Stimulated activated CD8-positive, alpha-beta memory T cell treated with anti-CD3 and anti-CD28 coated beads, Interleukin-12 subunit alpha, Interleukin-12 subunit beta, amount 100 ng/mL, for 24 hours (primary cell): Measurements from ENCODE around the gene CAMTA1.

ENCODE experiments used
- DNase-seq: peaks from one replicate; pipeline ENCODE4 v3.0.0-alpha.2; 2020; ENCODE audit errors: extremely low read depth

The CAMTA1 gene

DNA sequence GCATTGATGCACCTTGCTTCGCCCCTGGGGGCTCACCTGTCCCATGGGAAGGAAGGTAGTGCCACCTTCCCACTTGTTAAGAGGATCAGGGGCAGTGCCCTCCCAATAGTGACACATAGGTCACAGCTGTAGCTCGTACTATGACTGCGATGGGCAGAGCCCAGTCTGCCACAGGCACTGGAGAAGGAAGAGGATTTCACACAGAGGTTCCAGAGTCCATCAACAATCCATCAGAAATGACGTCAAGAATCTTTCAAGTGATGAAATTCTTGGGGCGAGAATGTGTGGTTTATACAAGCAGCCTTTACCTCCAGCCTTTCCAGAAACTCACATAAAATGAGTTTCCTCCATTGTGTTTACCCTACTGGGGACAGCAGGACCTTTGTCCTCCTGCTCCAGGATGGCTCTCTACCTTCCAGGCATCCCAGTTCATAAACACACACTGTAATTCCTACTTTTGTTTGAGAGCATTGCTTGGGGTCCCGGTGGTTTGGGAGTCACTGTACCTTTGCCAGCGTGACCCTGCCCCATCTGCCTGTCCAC lies 725.2 kb downstream of the CAMTA1 start:
- DNase-seq, result no peak

DNA sequence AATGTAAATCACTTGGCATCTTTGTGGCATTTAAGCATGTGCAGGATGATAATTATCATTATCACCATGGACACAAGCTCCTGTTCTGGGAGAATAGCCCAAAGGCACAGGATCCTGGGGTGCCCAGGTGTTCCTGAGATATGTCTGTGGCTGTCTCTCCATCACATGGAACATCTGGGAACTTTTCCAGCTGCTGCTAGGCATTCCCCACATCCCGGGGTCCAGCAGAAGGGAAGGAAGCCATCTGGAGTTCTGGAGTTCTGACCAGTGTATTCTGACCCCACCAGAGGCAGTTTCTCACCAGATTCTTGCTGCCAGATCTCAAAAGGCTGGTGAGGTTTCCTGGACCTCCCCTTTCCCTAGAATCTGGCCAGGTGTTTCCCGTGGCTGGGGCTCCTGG lies 726.1 kb downstream of the CAMTA1 start:
- no peak for DNase-seq

DNA sequence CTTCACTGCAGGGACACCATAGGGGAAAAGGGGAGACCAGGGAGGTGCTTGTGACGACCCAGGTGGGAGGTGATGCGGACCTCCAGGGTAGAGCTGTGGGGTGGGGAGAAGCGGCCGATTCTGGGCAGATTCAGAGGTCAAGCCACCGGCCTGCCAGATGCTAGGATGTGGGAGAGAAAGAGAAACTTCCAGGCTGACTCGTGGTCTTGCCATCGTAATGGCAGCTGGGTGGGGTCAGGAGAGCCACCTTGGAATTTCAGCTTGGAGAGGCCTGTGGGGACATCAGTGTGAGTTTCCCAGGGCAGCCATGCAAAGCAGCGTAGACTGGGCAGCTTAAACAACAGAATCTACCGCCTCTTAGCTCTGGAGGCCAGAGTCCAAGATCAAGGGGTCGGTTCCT lies 727.8 kb downstream of the CAMTA1 start:
- no peak for DNase-seq

DNA sequence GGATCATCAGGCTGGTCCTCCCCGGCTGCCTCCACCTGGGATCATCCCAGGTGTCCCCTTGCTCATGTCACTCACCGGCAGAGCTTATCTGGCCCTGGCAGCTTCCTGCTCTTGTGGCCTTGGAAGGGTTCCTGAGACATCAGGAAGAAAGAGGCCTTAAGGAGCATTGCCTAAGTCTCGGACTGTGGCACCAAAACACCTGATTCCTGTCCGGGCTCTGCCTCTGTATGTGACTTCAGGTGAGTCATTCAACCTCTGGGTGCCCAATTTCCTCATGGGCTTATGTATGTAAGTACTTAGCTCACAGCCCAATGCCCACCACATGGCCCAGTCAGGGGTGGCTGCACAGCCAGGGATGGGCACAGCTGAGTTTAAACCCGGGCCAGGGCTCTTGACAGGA lies 729.9 kb downstream of the CAMTA1 start:
- no peak for DNase-seq

DNA sequence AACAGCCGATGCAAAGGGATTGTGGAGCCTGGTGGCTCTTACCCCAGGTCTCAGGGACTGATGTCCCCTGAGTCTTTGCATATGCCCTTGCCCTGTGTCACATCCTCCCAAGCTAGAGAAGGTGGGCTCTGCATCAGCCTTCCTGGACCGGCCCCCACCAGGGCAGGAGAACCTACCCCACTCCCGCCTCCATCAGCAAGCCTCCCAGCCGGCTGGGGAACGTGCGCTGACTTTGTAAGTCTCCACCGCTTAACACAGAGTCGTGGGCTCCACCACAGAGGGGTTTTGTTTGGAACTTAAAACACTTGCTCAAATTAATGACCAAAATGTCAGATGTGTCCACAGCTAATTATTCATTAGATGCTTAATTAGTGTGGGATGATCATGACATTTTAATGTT lies 730.6 kb downstream of the CAMTA1 start:
- no peak for DNase-seq

DNA sequence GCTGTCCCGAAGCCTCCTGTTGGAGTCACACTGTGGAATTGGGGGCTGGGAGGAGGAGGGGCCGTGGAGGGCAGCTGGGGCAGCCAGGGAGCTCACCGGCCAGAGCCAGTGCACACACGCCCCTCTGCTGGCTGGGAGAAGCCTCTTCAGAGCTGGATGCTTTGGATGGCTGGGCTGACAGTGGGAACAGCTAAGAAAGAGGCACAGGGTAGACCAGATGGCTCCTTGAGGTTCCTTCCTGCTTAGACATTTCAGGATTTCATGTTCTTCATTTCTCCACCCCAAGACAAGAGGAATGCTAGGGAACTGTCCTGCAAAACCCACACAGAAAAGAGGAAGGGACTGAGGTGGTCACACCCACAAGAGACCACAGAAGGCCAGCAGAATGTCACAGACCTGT lies 731.1 kb downstream of the CAMTA1 start:
- no peak for DNase-seq

DNA sequence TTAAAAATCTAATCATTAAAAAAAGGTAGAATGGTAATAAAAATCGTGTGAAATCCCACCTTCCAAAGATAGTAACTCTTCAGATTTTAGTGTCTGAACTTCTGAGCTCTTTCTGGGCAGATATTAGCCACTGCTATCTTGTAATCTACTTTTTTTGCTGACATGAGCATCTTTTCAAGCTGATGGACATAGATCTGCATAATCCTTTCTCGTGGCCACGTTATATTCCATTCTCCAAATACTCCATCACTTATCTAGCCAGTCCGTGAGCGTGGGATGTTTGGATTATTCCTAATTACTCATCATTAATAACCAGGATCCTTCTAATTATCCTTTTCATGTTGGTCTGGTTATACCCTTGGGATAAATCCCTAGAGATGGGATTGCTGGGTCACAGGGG lies 731.7 kb downstream of the CAMTA1 start:
- DNase-seq, result no peak

DNA sequence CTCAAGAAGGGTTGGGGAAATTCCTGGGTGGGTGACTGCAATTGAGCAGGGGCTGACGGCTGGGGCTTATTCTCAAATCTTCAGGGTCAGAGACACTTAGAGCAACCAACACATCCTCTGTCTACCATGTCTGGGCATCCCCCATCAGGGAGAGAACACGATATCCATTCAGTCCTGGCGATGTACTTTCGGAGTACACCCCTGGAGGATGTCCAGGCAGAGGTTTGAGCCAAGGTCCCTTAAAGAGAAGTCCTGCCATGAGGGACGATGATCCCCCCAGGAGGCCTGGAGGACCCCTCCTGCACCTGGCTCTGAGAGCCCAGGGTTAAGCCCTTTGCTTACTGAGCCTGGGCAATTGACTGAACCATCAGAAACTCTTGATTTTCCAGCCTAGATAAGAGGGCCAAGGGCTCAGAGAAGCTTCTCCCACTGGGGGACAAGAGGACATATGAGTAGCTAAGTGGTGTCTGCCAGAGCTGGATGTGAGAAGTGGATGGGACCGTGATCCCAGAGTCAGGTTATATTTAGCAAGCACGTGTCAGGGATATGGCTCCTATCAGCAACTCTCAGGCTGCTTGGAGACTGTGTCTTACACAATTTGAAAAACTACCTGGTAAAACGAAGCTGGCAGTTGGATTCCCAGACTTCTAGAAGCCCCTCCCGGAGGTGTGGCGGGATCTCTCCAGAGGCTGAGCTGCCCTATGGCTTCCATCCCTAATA lies 732.5 kb downstream of the CAMTA1 start:
- DNase-seq, result no peak

DNA sequence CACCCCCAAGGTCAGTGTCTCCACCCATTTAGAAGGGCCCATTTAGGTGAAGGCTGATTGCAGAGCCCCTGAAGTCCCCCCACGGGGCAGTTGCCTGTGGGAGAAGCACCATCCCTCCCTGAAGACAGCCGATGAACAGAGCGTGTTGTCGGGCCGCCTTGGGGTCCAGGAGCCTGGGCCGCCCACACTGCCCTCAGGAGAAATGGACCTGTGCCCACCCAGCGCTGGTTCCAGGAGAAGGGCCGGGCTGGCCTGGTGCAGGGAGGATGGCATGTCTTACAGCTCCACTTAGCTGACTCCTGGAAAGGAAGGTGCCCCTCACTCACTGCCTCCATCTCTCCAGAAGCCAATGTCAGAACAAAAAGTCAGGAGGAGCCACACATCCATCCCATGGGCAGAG lies 733.2 kb downstream of the CAMTA1 start:
- DNase-seq, result no peak

DNA sequence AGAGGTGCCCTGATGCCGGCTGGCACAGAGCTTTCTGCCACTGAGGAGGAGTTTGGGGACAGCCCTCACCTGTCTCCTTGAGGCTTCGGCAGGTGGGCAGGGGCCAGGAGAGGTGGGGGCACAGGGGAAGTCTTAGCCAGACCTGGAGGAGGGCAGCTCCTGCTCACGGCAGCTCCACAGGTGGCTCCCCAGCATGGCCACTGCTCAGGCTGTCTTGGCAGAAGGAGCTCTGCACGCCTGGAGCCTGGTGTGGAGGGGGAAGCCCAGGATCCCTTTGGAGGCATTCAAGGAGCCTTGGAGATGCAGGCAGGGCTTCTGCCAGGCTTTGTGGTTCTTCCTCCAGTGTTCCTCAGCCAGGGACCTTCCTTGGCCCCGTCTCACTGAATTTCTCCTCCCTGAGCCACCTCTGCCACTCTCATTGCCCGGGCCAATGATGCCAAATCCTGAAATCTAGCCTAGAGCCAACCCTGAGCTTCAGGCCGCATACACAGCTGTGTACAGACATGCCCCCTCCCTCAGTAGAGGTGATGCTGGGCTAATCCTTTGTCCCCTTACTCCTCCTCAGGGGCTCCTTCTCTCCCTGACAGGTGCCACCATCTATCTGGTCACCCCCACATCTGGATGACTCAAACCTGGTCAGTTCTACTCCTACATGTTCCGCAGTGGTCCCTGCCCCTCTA lies 734.1 kb downstream of the CAMTA1 start:
- DNase-seq, result no peak

DNA sequence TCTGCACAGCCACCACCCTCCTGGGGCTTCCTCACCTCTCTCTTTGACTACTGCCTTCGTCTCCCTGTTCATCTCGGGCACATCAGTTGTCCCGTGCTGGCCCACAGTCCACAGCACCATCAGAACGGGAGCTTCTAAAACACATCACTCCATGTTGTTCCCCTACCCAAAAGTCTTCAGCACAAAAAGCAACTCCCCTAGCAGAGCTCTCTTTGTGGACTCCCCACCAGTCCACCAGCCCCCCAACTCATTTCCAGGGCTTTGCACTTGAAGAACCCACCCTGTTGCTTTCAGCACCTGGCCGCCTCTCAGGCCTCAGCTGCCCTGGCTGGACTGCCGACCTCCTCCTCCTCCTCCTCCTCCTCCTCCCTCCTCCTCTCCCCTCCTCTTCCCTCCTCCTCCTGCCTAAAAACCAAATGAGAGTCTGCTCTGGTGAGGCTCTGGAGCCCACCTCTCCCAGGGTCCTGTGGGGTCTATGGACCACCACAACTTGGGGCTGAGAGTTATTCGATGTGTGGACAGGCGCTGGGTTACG lies 734.7 kb downstream of the CAMTA1 start:
- DNase-seq, result no peak

DNA sequence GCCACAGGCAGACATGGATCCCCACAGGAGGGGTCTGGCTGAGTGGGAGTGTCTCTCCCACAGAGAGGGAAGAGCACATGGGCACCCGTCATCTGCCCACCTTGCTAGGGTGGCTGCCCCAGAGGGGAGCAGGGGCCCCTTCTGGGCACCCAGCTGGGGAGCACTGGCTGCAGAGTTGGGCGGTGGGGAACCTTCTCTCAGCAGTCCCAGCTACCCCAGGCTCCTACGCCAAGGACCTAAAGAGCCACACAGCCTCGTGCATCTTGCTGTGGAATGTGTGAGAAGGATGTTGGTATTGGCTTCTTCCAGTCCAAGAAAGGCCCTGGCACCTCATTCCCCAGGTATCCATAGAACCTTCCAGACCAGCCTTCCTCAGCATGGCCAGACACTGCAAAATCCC lies 735.2 kb downstream of the CAMTA1 start:
- no peak for DNase-seq

DNA sequence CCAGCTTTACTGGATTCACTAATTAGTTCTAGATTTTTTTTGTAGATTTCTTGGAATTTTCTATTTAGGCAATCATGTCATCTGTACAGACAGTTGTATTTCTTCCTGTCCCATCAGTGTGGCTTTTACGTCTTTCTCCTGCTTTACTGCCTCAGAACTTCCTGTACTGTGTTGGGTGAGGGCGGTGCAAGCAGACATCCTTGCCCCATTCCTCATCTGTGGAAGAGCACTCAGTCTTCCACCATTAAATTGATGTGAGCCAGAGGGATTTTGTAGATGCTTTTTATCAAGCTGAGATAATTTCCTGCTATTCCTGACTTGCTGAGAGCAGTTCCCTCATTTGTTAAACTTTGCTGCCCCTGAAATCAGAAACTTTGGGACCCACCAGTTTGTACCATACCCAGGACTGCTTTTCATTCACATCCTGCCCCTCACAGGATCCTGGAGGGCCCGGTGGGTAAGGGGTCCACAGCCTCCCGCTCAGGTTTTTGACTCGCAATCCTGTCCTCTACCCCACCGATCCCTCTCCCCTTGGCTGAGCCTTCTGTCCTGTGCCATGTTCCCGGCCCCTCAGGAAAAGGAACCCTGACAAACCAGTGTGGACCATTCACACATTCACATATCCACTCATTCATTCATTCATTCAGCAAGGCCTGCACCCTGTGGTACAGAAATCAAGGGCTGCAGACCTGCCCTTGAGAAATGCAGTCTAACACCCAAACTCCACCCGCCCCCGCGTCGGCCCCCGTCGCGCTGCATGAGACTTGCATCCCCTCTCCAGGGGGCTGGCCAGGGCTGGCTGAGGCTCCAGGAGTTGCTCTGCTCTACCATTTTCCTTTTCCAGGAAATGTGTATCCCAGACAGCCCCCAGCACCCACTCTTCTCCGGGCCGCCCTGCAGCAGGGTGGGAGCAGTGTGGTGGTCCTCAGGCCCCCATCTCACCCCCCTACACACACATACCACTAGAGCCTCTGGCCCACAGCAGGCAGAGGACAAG lies 739.4 kb downstream of the CAMTA1 start:
- no peak for DNase-seq

DNA sequence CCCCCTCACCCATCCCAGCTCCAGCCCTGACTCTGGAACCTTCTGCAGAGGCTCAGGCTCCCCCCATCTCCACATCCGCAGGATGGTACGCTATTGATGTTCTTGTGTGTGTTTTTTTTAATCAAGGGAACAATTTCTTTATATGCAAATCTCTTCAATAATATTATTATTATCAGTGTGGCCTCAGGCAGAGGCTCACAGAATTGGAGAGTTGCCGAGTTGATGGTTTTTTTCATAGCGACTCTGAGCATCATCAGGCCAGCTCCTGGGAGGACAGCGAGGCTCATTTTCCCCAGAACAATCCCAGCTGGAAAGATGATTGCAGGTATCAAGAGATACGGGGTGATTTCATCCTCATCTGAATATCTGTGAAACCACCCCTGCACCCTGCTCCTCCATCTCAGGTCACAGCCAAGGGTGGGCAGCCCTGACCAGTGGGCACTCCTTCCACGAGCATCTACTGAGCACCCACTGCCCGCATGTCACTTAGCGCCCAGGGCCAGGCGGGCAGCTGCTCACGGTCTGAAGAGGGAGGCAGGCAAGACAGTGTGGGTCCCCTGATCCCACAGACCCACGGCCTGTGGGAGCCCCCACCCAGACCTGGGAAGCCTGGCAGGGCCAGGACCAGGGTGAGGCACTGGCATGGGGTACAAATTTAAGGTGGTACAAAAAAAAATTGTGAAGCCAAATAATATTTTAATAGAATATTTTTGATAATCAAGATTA lies 740.2 kb downstream of the CAMTA1 start:
- DNase-seq, result no peak

DNA sequence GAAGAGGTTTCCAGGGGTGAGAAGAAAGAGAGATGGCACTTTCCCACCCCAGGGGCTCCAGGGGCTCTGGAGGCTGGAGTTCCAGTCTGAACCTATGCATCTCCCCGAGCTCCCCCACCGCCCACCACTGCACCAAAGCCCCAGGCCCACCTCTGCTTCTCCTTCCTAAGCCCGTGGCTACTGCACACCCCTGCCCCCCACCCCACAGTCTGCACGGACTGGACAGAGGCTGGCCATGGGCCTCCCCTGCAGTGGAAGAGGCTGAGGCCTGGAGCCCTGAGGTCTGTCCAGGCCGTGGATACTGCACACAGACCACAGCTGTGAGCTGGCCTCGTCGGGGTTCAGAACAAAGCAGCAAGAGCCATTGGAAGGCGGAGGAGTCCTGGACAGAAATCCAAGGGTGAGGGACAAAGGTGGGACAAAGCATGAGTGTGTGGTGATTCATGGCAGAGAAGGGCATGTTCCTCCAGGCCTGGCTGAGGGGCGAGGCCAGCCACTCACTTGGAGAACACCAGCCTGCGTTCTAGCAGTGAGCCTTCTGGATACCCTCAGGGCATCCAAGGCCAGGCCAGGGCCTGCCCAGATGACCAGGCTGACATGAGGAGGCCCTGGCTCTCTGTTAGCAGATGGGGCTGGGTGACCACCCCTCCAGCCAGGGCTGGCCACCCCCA lies 741.1 kb downstream of the CAMTA1 start:
- no peak for DNase-seq

DNA sequence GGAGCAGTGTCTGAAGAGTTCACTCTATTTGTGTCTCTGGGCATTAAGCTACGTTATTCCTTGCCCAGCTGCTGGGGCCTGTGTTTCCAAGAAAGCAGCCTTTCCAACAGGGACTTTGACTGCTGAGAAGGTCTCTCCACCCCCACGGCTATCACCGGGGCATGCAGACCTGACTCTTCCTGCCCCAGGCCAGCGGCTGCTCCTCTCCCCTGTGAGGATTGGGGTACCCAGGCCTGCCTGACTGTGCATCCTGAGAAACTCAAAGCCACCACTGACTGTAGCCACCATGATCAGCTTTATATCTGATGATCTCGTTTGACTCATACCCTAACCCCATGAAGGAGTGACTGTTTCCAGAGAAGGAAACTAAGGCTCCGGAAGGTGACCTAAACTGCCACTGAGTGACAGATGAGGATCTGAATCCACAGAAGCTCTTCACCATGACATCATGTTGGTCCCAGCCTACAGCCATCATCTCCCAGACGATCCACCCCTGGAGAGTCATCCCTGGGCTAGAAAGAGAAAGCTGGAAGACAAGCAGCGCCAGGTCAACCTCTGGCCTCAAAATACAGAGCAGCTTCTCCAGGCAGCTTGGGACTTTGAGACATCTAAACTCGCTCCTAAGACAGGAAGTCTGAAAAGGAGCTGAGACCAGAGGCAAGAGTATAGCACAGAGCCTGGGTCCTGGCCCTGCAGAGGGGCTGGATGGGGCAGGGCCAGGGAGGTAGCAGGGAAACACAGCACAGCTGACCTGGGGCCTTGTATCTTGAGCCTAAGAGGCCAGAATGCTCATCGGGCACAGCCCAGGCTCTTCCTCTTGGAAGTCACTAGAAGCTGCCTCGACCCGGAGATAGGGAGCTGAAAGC lies 741.8 kb downstream of the CAMTA1 start:
- DNase-seq, result no peak

DNA sequence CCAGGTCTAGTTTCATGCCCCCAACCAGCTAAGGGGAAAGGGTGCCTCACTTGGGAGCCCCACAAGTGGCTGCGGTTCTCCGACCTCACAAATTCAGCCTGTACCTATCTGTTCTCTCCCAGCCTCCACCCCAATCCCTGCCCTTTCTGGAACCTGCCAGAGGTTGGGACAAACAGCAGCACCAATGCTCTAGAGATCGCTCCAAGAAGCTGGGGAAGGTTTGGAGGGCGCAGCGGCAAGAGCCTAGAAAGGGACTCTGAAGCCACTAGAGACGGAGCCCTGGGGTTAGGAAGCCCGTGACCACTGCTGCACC lies 742.4 kb downstream of the CAMTA1 start:
- no peak for DNase-seq

DNA sequence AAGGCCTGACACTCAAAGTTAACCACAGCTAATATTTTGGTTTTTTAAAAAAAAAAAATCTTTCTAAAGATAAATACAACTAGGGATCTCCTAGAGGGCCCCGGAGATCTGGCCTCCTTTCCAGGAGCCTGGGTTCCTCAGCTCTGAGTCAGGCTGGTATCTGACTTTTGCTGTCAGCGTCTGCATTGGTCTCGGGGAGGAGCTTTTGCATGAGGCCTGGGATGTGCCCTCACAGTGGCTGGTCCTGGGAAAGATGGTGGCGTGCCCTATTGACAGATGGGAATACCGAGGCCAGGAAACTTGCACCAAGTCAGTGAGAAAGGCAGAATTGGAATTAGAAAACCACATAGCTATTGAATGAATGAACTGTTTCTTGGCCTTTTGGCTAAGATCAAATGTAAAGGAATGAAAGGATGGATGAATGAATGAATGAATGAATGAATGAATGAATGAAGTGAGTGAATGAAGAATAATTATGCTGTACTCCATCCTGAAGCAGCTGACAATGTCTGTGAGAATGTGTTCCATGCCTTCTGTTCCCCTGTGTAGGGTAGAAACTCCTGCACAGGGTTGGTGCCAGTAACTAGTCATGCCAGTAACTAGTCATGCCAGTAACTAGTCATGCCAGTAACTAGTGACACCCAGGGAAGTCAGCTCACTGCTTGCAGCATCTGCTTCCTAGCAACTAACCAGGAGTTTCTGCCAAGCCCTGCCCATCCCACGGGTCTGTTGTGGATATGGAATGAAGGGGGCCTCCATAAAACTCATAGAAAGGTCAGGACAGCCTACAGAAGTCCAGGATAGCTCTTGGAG lies 743.3 kb downstream of the CAMTA1 start:
- DNase-seq, result no peak

DNA sequence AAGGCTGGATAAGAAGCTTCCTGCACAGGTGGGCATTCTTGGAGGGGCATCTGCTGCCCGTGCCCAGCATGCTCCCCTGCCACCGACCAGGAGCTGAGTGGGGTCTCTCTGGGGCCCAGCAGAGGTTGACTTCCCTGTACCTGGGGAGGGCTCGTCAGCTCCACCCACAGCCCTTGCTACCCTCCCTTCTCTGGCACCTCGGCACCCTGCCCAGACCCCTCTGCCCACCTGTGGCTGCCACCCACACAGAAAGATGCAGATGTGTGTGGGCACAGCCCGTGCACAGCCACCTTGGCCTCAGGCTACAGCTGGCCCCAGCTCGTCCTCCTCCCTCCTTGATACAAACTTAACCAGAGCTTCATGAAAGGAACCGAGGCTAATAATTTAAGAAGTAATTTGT lies 744.7 kb downstream of the CAMTA1 start:
- no peak for DNase-seq
